GM19463 (cell line): ENCODE results near the gene UBR1.
"Not testable (repeated sequence)": the region's sequence is repeated elsewhere in the genome, so short reads cannot be mapped to it uniquely, and the experiment has no call there.

Experiments used
- ATAC-seq: cut with Tn5 transposase; IDR thresholded peaks from one replicate; pipeline ENCODE4 v1.9.1; 2021; ENCODE audit warnings: mild to moderate bottlenecking, moderate library complexity; ENCODE audit not compliant: unreplicated experiment

The UBR1 gene

GRCh38 chr15:42979113-42979512 lies 126.7 kb downstream of the UBR1 start:
- ATAC-seq: not testable (repeated sequence)

DNA sequence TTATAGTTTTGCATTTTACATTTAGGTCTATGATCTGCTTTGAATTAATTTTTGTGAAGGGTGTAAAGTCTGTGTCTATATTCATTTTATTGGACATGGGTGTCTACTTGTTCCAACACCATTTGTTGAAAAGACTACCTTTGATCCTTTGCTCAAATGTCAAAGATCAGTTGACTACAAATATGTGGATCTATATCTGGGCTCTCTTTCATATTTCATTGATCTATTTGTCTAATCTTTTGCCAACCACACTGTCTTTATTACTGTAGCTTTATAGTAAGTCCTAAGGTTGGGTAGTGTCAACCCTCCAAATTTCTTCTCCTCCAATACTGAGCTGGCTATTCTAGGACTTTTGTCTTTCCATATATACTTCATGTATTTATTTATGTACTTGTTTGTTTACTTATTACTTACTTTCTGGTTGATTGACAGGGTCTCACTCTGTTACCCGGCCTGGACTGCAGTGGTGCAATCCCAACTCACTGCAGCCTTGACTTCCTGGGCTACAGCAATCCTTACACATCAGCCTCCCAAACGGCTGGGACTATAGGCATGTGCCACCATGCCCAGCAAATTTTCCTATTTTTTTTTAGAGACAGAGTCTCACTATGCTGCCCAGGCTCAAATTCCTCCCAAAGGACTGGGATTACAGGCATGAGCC lies 131.5 kb downstream of the UBR1 start:
- ATAC-seq: no peak

GRCh38 chr15:42973114-42973513 lies 132.7 kb downstream of the UBR1 start:
- ATAC-seq: no peak

- no peak for ATAC-seq
These were observed 134.0 kb downstream of the UBR1 start for GRCh38 chr15:42971830-42972229.

GRCh38 chr15:42964476-42964875 lies 141.4 kb downstream of the UBR1 start:
- ATAC-seq: no peak

- ATAC-seq: no peak
These were observed 150.3 kb downstream of the UBR1 start for GRCh38 chr15:42955518-42955917.

DNA sequence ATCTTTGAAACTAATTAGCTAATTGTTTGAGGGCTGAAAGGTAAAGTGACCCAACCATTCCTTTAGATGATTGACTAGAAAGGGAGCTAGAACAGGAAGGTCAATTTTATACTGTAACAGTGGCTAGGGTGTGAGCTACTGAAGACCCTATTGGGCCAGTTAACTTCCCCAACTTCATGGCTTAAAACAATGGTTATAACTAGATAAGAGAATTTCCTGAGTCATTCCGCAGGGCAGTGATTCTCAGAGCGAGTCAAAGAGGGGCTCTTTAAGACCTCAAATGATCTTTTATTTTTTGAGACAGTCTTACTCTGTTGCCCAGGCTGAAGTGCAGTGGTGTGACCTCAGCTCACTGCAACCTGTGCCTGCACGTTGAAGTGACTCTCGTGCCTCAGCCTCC lies 151.5 kb downstream of the UBR1 start:
- no peak for ATAC-seq

DNA sequence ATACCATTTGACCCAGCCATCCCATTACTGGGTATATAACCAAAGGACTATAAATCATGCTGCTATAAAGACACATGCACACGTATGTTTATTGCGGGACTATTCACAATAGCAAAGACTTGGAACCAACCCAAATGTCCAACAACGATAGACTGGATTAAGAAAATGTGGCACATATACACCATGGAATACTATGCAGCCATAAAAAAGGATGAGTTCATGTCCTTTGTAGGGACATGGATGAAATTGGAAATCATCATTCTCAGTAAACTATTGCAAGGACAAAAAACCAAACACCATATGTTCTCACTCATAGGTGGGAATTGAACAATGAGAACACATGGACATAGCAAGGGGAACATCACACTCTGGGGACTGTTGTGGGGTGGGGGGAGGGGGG lies 156.9 kb downstream of the UBR1 start:
- ATAC-seq: not testable (repeated sequence)

GRCh38 chr15:42940527-42940926 lies 165.3 kb downstream of the UBR1 start:
- no peak for ATAC-seq

DNA sequence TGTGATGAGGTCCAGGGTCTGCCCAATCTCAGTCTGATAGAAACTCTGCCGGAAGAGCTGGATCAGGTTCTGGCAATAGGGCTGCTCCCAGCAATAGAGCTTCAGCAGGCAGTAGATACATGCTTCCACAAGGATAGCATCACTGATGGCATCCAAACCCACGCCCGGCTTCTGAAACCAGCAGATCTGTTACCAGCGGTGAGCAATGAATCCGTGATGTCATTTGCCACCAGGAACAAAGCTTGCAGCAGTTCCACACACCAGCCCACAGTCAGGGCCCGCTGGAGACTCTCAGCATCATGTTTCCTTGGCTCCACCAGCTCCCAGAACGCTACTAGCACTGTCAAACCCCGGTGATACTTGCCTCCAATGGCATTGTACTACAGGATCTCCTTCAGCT lies 166.0 kb downstream of the UBR1 start:
- ATAC-seq: no peak

- no peak for ATAC-seq
These were observed 168.7 kb downstream of the UBR1 start for GRCh38 chr15:42937143-42937542.

DNA sequence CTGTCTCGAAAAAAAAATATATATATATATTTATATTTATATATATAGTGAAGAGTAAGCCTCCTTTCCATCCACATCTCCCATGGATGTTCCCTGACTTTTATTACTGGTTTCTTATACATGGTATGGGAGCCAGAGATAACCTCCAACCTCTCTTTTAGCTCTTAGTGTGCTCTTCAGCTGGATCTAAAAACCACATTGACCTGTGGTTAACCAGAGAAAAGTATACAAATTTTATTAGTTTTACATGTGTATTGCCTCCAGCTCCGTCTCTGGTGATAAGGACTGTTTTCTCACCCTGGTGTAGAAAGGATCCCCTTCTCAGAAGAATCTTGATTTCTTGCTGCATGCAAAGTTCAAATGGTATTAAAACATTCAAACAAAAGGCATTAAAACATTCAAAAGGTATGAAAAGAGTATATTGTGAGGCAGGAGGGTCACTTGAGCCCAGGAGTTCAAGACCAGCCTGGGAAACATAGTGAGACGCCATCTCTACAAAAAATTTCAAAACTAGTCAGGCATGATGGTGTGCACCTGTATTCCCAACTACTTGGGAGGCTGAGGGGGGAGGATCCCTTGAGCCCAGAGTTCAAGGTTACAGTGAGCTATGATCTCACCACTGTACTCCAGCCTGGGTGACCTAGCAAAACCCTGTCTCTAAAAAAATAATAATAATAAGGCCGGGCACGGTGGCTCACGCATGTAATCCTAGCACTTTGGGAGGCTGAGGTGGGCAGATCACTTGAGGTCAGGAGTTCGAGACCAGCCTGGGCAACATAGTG lies 171.8 kb downstream of the UBR1 start:
- ATAC-seq: no peak

DNA sequence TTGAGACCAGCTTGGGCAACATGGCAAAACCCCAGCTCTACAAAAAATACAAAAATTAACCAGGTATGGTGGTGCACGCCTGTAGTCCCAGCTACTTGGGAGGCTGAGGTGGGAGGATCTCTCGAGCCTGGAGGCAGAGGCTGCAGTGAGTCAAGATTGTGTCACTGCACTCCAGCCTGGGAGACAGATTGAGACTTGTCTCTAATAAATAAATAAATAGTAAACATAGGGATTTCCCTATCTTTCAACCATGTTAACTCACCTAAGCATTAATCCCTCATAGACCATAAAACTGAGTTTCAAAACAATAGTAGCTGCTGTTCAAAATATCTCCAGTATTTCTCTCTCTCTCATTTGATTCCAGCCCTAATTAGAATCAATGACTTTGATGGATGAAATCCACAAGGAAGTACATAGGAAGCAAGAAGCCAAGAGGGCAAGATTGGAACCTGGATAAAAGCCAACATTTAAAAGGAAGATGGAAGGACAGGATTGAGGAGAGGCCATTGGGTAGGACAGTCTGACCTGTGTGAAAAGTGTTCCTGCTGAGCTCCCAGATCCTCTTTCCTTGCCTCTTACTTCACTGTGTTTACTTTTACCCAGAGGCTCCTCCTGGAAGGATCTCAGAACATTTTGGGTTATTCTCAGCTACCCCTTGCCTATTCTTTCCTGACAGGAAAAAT lies 172.9 kb downstream of the UBR1 start:
- ATAC-seq: no peak

- no peak for ATAC-seq
These were observed 173.9 kb downstream of the UBR1 start for GRCh38 chr15:42931702-42932486.

GRCh38 chr15:42929306-42929848 lies 176.5 kb downstream of the UBR1 start:
- no peak for ATAC-seq

DNA sequence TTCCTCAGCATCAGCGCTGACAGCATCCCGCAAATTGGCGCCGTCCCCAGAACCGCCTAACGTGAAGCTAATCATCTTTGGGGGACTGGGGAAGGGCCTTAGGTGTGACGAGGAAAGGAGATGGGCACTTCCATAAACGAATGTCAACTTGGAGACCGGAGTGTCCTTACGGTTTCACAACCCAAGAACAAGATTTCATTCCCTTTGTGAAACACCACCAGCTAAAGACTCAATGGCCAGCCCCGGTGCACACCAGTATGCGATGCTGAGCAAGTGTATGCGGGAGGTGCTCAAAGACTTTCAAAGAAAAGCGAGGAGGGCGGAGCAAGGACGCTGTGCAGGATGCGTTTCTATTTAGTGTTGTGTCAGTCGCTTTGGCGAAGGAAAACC lies 184.5 kb downstream of the UBR1 start:
- ATAC-seq: no peak

DNA sequence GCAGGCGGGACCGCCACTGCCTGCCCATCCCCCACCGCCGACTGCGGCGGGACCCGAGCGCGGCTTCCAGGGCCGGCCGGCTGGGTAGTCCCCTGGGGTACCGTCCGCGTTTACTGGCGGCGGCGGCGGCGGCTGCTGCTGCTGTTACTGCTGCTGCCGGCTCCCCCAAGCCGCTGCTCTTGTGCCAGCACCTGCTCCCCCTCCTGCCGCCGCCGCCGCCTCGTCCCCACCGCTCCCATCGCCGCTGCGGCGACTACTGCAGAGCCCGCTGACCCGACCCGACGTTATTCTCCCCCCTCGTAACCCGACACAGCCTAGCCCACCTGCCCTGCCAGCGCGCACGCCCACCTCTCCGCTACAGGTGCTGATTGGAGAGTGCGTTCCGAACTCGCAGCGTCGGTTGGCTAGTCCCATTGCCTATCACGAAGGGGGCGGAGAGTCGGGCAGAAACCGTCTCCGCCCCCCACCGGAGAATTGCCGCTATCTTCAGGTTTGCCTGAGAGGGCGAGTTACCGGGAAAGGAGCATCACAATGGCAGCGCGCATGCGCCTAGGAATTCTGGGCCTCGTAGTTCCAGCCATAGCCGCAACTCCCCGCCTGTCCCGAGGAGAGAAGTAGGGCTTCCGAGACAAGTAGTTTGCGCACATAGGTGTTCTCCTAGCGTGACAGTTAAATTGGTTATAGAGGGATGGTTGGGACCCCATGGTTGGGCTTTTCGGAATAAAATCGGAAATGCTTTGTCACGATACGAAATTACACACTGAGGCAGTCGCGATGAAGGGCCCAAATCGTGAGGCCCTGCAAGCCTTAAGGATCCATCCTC lies 185.1 kb downstream of the UBR1 start, which contains the start of gene TTBK2:
TSS of gene TTBK2 (minus strand) at position 260 of the 823 bp plus-strand sequence. CDS start 42,161 bp downstream, outside the sequence.
- peak; percentile 94 for ATAC-seq

GRCh38 chr15:42919799-42920518 lies 185.9 kb downstream of the UBR1 start:
- ATAC-seq: peak; percentile 10

- ATAC-seq: no peak
These were observed 186.5 kb downstream of the UBR1 start for GRCh38 chr15:42919308-42919707.
